HL-60/S4 (cell line): ENCODE measurements around the gene CCDC82.

Source experiments
- in situ Hi-C: fragments of 300-500 bp; cut with MboI; formaldehyde crosslinking; loops from 2 replicates; pipeline ENCODE4 v1.14.3; 2022; ENCODE audit warnings: low sequenced_read_pairs

CCDC82 gene

GRCh38 chr11:96309016-96309642, 80.6 kb downstream of the CCDC82 start:
- in situ Hi-C loops, result no loop called here

DNA sequence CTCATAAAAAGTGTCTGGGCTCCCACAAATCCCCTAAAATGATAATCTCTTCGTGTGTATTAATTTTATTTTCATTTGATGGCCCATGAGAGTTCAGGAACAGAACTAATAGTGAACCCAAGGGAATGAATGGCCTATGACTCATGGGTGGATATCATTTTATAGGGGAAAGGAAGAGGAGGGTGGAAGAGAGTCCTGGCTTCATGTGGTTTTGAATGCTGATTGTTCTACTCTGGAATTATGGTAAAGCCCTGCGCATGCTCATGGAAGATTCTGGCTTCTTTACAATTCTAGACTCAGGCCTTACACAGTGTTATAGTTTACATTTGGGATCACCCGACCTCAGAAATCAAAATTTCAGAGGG, 82.0 kb downstream of the CCDC82 start:
- in situ Hi-C loops, result no loop called here

GRCh38 chr11:96306933-96307775, 82.6 kb downstream of the CCDC82 start:
- in situ Hi-C loops, result no loop called here

- in situ Hi-C loops, result no loop called here
These were observed 83.1 kb downstream of the CCDC82 start for GRCh38 chr11:96306600-96306932.

GRCh38 chr11:96306071-96306470, 83.6 kb downstream of the CCDC82 start:
- in situ Hi-C loops, result no loop called here

DNA sequence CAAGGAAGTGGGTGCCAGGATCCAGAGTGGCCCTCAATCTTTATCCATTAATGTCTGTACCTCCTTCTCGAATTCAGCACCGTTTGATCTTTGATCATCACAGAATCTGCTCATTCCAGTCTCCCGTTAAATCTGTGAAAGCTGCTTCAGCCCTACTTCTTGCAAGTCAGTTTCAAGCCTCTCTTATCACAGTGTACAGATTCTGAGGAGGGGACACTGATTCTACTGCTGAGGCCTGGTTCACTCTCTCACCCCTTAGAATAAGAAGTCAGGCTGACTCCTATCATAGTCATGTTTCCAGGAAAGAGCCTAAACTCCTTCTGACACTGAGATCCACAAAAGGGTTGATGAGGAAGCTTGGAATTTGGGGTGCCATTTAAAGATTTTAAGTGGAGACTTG, 85.7 kb downstream of the CCDC82 start:
- in situ Hi-C loops, result no loop called here

DNA sequence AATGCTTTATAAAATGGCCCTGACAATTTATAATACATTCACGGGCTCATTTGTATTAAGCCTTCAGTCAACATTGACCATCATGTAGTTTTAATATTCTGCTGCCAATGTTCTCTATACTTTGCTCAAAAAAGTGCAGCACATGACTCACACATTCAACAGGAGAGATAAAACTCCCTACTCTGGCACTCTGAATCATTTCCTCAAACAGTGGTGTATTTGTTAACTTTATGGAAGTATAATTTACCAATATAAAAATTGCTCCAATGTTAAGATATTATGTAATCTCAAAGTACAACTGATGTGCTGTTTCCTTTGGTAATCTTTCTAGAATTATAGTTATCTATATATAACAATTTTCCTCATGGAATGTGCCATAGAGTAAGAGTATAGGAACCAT, 86.6 kb downstream of the CCDC82 start:
- in situ Hi-C loops, result no loop called here
